ENCODE measurements around the gene CLOCK.

Gene CLOCK

GRCh38 chr4:55512922-55513571 is 33.7 kb downstream of the CLOCK start:
- TF ChIP-seq, protein P1, sequence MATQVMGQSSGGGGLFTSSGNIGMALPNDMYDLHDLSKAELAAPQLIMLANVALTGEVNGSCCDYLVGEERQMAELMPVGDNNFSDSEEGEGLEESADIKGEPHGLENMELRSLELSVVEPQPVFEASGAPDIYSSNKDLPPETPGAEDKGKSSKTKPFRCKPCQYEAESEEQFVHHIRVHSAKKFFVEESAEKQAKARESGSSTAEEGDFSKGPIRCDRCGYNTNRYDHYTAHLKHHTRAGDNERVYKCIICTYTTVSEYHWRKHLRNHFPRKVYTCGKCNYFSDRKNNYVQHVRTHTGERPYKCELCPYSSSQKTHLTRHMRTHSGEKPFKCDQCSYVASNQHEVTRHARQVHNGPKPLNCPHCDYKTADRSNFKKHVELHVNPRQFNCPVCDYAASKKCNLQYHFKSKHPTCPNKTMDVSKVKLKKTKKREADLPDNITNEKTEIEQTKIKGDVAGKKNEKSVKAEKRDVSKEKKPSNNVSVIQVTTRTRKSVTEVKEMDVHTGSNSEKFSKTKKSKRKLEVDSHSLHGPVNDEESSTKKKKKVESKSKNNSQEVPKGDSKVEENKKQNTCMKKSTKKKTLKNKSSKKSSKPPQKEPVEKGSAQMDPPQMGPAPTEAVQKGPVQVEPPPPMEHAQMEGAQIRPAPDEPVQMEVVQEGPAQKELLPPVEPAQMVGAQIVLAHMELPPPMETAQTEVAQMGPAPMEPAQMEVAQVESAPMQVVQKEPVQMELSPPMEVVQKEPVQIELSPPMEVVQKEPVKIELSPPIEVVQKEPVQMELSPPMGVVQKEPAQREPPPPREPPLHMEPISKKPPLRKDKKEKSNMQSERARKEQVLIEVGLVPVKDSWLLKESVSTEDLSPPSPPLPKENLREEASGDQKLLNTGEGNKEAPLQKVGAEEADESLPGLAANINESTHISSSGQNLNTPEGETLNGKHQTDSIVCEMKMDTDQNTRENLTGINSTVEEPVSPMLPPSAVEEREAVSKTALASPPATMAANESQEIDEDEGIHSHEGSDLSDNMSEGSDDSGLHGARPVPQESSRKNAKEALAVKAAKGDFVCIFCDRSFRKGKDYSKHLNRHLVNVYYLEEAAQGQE (IDR thresholded peaks at IDR 0.05; ENCODE audit: insufficient read depth in 1 of 2, low read depth in 2 of 2, low read length in 2 of 2), result no peak
- TF ChIP-seq SIN3A (IDR thresholded peaks at IDR 0.05; ENCODE audit: borderline replicate concordance, insufficient read depth, low read length), result no peak
- no peak for TF ChIP-seq TAF1 (IDR thresholded peaks at IDR 0.05; ENCODE audit: borderline replicate concordance, insufficient read depth, low read length)
- no peak for TF ChIP-seq FOXP2 (optimal IDR thresholded peaks at IDR 0.05; ENCODE audit: borderline replicate concordance, extremely low read depth, extremely low read length, insufficient read depth)
- no peak for TF ChIP-seq POLR2AphosphoS5 (IDR thresholded peaks at IDR 0.05; ENCODE audit: low read depth, low read length)

DNA sequence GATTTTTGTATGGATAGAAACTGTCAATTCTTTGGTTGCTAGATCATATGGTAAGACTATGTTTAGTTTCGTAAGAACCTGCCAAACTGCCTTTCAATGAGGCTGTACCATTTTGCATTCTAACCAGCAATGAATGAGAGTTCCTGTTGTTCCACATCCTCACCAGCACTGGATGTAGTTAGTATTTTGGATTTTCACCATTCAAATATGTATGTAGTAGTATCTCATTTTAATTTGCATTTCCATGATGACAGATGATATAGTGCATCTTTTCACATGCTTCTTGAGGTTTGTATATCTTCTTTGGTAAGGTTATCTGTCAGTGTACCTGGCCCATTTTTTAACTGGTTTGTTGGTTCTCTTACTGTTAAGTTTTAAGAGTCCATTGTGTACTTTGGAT is 34.6 kb downstream of the CLOCK start:
- no peak for TF ChIP-seq POLR2AphosphoS5 (IDR thresholded peaks at IDR 0.05; ENCODE audit: low read depth, low read length)
- TF ChIP-seq SIN3A (IDR thresholded peaks at IDR 0.05; ENCODE audit: borderline replicate concordance, insufficient read depth, low read length), result no peak
- TF ChIP-seq FOXP2 (optimal IDR thresholded peaks at IDR 0.05; ENCODE audit: borderline replicate concordance, extremely low read depth, extremely low read length, insufficient read depth), result no peak
- TF ChIP-seq, protein P1 (IDR thresholded peaks at IDR 0.05; ENCODE audit: insufficient read depth in 1 of 2, low read depth in 2 of 2, low read length in 2 of 2), result no peak
- TF ChIP-seq TAF1 (IDR thresholded peaks at IDR 0.05; ENCODE audit: borderline replicate concordance, insufficient read depth, low read length), result no peak

DNA sequence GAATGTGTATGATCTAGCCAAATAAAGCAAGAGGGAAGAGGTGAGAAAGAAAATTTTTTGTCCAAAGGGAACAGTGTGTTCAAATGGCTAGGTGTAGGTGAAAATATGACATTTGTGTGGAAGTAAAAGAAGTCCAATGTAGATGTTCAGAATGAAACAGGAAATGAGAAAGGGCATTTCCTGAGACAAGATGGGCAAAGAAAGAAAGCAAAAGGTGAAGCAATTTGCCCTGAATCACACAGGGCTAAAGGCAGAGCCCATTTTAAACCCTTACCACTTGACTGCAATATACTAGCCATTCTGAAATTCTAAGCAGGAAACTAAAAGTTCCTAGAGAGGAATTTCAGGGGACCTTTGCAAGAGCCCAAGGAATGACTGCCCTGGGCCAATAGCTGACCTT is 36.0 kb downstream of the CLOCK start:
- TF ChIP-seq SIN3A (IDR thresholded peaks at IDR 0.05; ENCODE audit: borderline replicate concordance, insufficient read depth, low read length) (no peak), TAF1 (IDR thresholded peaks at IDR 0.05; ENCODE audit: borderline replicate concordance, insufficient read depth, low read length) (no peak), POLR2AphosphoS5 (IDR thresholded peaks at IDR 0.05; ENCODE audit: low read depth, low read length) (no peak), FOXP2 (optimal IDR thresholded peaks at IDR 0.05; ENCODE audit: borderline replicate concordance, extremely low read depth, extremely low read length, insufficient read depth) (no peak)
- TF ChIP-seq, protein P1 (IDR thresholded peaks at IDR 0.05; ENCODE audit: insufficient read depth in 1 of 2, low read depth in 2 of 2, low read length in 2 of 2), result no peak

DNA sequence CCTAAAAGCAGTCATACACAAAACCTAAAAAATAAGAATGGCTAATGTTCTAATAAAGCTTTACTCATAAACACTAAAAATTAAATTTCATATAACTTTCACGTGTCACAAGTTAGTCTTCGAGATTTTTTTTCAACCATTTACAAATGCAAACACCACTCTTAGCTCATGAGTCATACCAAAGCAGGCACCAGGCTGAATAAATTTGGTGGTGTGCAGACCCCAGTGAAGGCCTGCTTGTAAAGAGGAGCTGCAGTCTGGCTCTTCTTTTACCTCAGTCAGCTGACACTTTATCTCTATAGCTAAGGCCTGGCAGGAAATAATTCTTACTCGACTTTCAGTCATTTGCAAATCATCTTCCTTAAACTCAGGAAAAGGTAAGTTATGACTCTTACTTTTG is 37.4 kb downstream of the CLOCK start:
- TF ChIP-seq, protein P1 (IDR thresholded peaks at IDR 0.05; ENCODE audit: insufficient read depth in 1 of 2, low read depth in 2 of 2, low read length in 2 of 2), result no peak
- TF ChIP-seq TAF1 (IDR thresholded peaks at IDR 0.05; ENCODE audit: borderline replicate concordance, insufficient read depth, low read length) (no peak), SIN3A (IDR thresholded peaks at IDR 0.05; ENCODE audit: borderline replicate concordance, insufficient read depth, low read length) (no peak), POLR2AphosphoS5 (IDR thresholded peaks at IDR 0.05; ENCODE audit: low read depth, low read length) (no peak), FOXP2 (optimal IDR thresholded peaks at IDR 0.05; ENCODE audit: borderline replicate concordance, extremely low read depth, extremely low read length, insufficient read depth) (no peak)

All from PFSK-1 (cell line).